HUES64 (cell line): Measurements from ENCODE around the gene PIEZO2.

Experiments used
- H3K27ac ChIP-seq: 2 replicates; pipeline ENCODE4 v1.7.0; 2013; ENCODE audit warnings: low read depth, low read length, inconsistent platforms
- H3K27me3 ChIP-seq: 2 replicates; pipeline ENCODE4 v1.6.1; 2013; ENCODE audit warnings: mild to moderate bottlenecking, low read length; ENCODE audit not compliant: insufficient read depth
- H3K36me3 ChIP-seq: 2 replicates; pipeline ENCODE4 v1.6.1; 2013; ENCODE audit warnings: mild to moderate bottlenecking, low read length; ENCODE audit not compliant: insufficient read depth
- H3K4me1 ChIP-seq: 2 replicates; pipeline ENCODE4 v1.6.1; 2013; ENCODE audit warnings: mild to moderate bottlenecking, low read length, moderate library complexity; ENCODE audit not compliant: insufficient read depth
- H3K4me3 ChIP-seq: 2 replicates; pipeline ENCODE4 v1.5.1; 2013; ENCODE audit warnings: mild to moderate bottlenecking, low read length, moderate library complexity
- H3K9ac ChIP-seq: 2 replicates; pipeline ENCODE4 v1.6.1; 2013; ENCODE audit warnings: mild to moderate bottlenecking, low read depth, low read length
- H3K9me3 ChIP-seq: 2 replicates; pipeline ENCODE4 v1.6.1; 2013; ENCODE audit warnings: low read depth, low read length; ENCODE audit not compliant: insufficient read depth
- WGBS: fragments of 150-250, 120-280 bp; methylation state at CpG from one replicate; pipeline ENCODE4 v1.1.7; 2013; ENCODE audit warnings: missing lambda C conversion rate; 5-methylcytosine and 5-hydroxymethylcytosine counted together

PIEZO2 gene

GRCh38 chr18:10951631-10952544 lies 197.5 kb downstream of the PIEZO2 start:
- H3K36me3 ChIP-seq = no peaks in the 10 kb centered on the region
- no peaks in the 10 kb centered on the region for H3K4me1 ChIP-seq
- H3K9me3 ChIP-seq = peaks cover 4% of the 10 kb centered on the region; the same call in 1 of the 2 replicates
- no CpG with 5 or more reads among the region's 1 CpG for WGBS
- no peak overlapping the region for H3K27ac ChIP-seq
- H3K27me3 ChIP-seq = no peaks in the 10 kb centered on the region
- H3K9ac ChIP-seq = no peak overlapping the region
- no peak overlapping the region for H3K4me3 ChIP-seq

GRCh38 chr18:10950876-10951630 lies 198.3 kb downstream of the PIEZO2 start:
- no peaks in the 10 kb centered on the region for H3K4me1 ChIP-seq
- 94% methylated on average over 8 of the region's 8 CpGs for WGBS
- peaks cover 11% of the 10 kb centered on the region; the same call in 1 of the 2 replicates for H3K9me3 ChIP-seq
- no peak overlapping the region for H3K9ac ChIP-seq
- no peaks in the 10 kb centered on the region for H3K27me3 ChIP-seq
- no peak overlapping the region for H3K4me3 ChIP-seq
- H3K36me3 ChIP-seq = no peaks in the 10 kb centered on the region
- H3K27ac ChIP-seq = no peak overlapping the region

GRCh38 chr18:10950080-10950875 lies 199.1 kb downstream of the PIEZO2 start:
- H3K36me3 ChIP-seq = no peaks in the 10 kb centered on the region
- no peak overlapping the region for H3K4me3 ChIP-seq
- H3K27ac ChIP-seq = no peak overlapping the region
- H3K9ac ChIP-seq = no peak overlapping the region
- H3K4me1 ChIP-seq = no peaks in the 10 kb centered on the region
- no peaks in the 10 kb centered on the region for H3K27me3 ChIP-seq
- 91% methylated on average over 11 of the region's 12 CpGs for WGBS
- H3K9me3 ChIP-seq = peaks cover 19% of the 10 kb centered on the region

GRCh38 chr18:10949655-10950054 lies 199.7 kb downstream of the PIEZO2 start:
- whole genome bisulfite sequencing = 84% methylated on average over 1 of the region's 1 CpG
- no peak overlapping the region for H3K9ac ChIP-seq
- H3K36me3 ChIP-seq = no peaks in the 10 kb centered on the region

DNA sequence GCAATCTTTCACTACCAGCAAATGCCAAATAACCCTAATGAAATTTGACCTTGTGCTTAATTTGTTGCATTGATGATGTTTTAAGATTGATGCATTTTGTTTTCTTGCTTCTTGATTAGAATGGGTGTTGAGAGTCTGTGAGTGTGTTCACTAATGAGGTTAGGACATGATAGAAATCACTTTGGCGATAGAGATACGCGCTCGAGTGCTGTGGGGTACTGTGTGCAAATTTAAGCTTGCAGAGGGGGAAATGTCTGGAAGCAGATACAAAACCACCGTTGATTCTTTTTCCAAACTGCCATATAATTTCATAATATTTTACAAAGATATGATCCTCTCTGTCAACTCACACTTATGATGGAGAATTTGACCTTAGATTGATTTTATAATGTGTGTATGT lies 200.9 kb downstream of the PIEZO2 start:
- no peaks in the 10 kb centered on the region for H3K27me3 ChIP-seq
- no peak overlapping the region for H3K9ac ChIP-seq
- H3K36me3 ChIP-seq = no peaks in the 10 kb centered on the region
- no peaks in the 10 kb centered on the region for H3K4me1 ChIP-seq
- 100% methylated on average over 5 of the region's 5 CpGs for WGBS
- peaks cover 28% of the 10 kb centered on the region for H3K9me3 ChIP-seq
- H3K27ac ChIP-seq = no peak overlapping the region
- H3K4me3 ChIP-seq = no peak overlapping the region

More at GRCh38 chr18:10949655-10950054, 199.7 kb downstream of the PIEZO2 start:
- no peak overlapping the region for H3K4me3 ChIP-seq
- peaks cover 25% of the 10 kb centered on the region for H3K9me3 ChIP-seq
- H3K4me1 ChIP-seq = no peaks in the 10 kb centered on the region
- no peaks in the 10 kb centered on the region for H3K27me3 ChIP-seq
- no peak overlapping the region for H3K27ac ChIP-seq

- Histone ChIP-seq H3K4me3 (no peak overlapping the region), H3K27me3 (no peaks in the 10 kb centered on the region), H3K27ac (no peak overlapping the region), H3K4me1 (no peaks in the 10 kb centered on the region), H3K9ac (no peak overlapping the region), H3K9me3 (peaks cover 28% of the 10 kb centered on the region), H3K36me3 (no peaks in the 10 kb centered on the region)
Observed at GRCh38 chr18:10946058-10946457, 203.3 kb downstream of the PIEZO2 start.

GRCh38 chr18:10942998-10943397 lies 206.4 kb downstream of the PIEZO2 start:
- Histone ChIP-seq H3K27me3 (no peaks in the 10 kb centered on the region), H3K4me1 (no peaks in the 10 kb centered on the region), H3K9ac (no peak overlapping the region), H3K9me3 (peaks cover 28% of the 10 kb centered on the region), H3K27ac (no peak overlapping the region), H3K36me3 (no peaks in the 10 kb centered on the region), H3K4me3 (no peak overlapping the region)
- WGBS = 86% methylated on average over 4 of the region's 4 CpGs

GRCh38 chr18:10939822-10940221 lies 209.5 kb downstream of the PIEZO2 start:
- no peaks in the 10 kb centered on the region for H3K36me3 ChIP-seq
- H3K4me3 ChIP-seq = no peak overlapping the region
- H3K4me1 ChIP-seq = peaks cover 12% of the 10 kb centered on the region; the same call in 1 of the 2 replicates
- H3K9ac ChIP-seq = no peak overlapping the region
- 90% methylated on average over 2 of the region's 6 CpGs for WGBS
- H3K27ac ChIP-seq = no peak overlapping the region
- no peaks in the 10 kb centered on the region for H3K27me3 ChIP-seq
- peaks cover 4% of the 10 kb centered on the region for H3K9me3 ChIP-seq

GRCh38 chr18:10937743-10938640 lies 211.4 kb downstream of the PIEZO2 start:
- Histone ChIP-seq H3K27ac (no peak overlapping the region), H3K4me3 (no peak overlapping the region), H3K4me1 (peaks cover 16% of the 10 kb centered on the region; the same call in 1 of the 2 replicates), H3K9me3 (no peaks in the 10 kb centered on the region), H3K9ac (no peak overlapping the region), H3K27me3 (no peaks in the 10 kb centered on the region), H3K36me3 (no peaks in the 10 kb centered on the region)
- 80% methylated on average over 5 of the region's 6 CpGs for WGBS
